Sigmoid colon (tissue), 7 donors: ENCODE measurements around the gene RAI14. TPM values are rescaled to one million over a fixed set of nuclear protein-coding genes. Genes with fewer than 3 reads are reported as not detected.

Source experiments
- DNase-seq: peaks from one replicate; pipeline ENCODE4 v3.0.0-alpha.2; 2019
- H3K27ac ChIP-seq, 4 donors: fragments of 200-600 bp; sonication (generic); one replicate each; pipeline ENCODE4 v1.5.1; 2016 to 2019; ENCODE audit warnings: mild to moderate bottlenecking in 1 of 4
- H3K27me3 ChIP-seq, 3 donors: fragments of 200-600 bp; sonication (generic); one replicate each; pipeline ENCODE4 v1.5.1; 2019; ENCODE audit warnings: mild to moderate bottlenecking in 1 of 3
- H3K36me3 ChIP-seq, 4 donors: fragments of 200-600 bp; sonication (generic); one replicate each; pipeline ENCODE4 v1.5.1; 2016 to 2019
- H3K4me1 ChIP-seq, 4 donors: fragments of 200-600 bp; sonication (generic); one replicate each; pipeline ENCODE4 v1.5.1; 2017 to 2019
- H3K4me3 ChIP-seq, 4 donors: fragments of 200-600 bp; sonication (generic); one replicate each; pipeline ENCODE4 v1.5.1; 2017 to 2019; ENCODE audit warnings: mild to moderate bottlenecking in 2 of 4, moderate library complexity in 1 of 4
- H3K9me3 ChIP-seq, 4 donors: fragments of 200-600 bp in 3 of 4; sonication (generic) in 3 of 4; one replicate each; pipeline versions ENCODE4 v1.5.1 to v1.6.1; 2013 to 2019
- CTCF ChIP-seq, 4 experiments: fragments of 450-650 bp in 3 of 4; fragments of 200-600 bp in 1 of 4; IDR thresholded peaks; one replicate each; pipeline ENCODE4 v1.5.1; 2016 to 2019; ENCODE audit warnings: antibody characterized with exemption in 4 of 4, mild to moderate bottlenecking in 3 of 4, moderate library complexity in 2 of 4
- EP300 ChIP-seq, 4 donors: sonication (generic); formaldehyde crosslinking; IDR thresholded peaks; one replicate each; pipeline ENCODE4 v1.6.1; 2017; ENCODE audit warnings: antibody characterized with exemption in 4 of 4
- POLR2A ChIP-seq, 2 donors: fragments of 450-650 bp; IDR thresholded peaks; one replicate each; pipeline ENCODE4 v1.6.1; 2016; ENCODE audit warnings: antibody characterized with exemption in 2 of 2, mild to moderate bottlenecking in 2 of 2, moderate library complexity in 2 of 2
- POLR2AphosphoS5 ChIP-seq, 4 donors: sonication (generic); formaldehyde crosslinking; IDR thresholded peaks; one replicate each; pipeline ENCODE4 v1.6.1; 2017; ENCODE audit warnings: antibody characterized with exemption in 4 of 4
- WGBS, 2 donors: extraction: QIAGEN DNeasy Blood & Tissue Kit; methylation state at CpG; one replicate each; pipeline ENCODE4 v1.1.7; 2013; 5-methylcytosine and 5-hydroxymethylcytosine counted together
- intact Hi-C: fragments of 100-400 bp; cut with DNase I; formaldehyde crosslinking; loops from one replicate; pipeline ENCODE4 v1.15.1; 2023
- polyA plus RNA-seq, 3 donors: library from polyadenylated mRNA; stranded (reverse); fragments of 200-250 nt; gene quantifications; one replicate each; pipeline ENCODE4 v1.2.3, GENCODE V29; 2013
- total RNA-seq, 4 donors: library from RNA; depleted of rRNA; stranded (reverse); fragments of >200 nt; gene quantifications; one replicate each; pipeline ENCODE4 v1.1.0, GENCODE V29; 2016
- donor health status: healthy with polysubstance abuse.
- donor health status: Bipolar disorder and iron deficiency.
- donor health status: healthy.

The RAI14 gene
- total and polyA plus RNA-seq, 7 donors, result 6.7 to 89.5 (median 23.4) TPM

- Histone ChIP-seq H3K36me3 (no peaks in the 10 kb centered on the region), H3K4me1 (no peaks in the 10 kb centered on the region), H3K27me3 (no peaks in the 10 kb centered on the region), H3K4me3 (no peak overlapping the region), H3K27ac (no peak overlapping the region), H3K9me3 (no peaks in the 10 kb centered on the region)
- WGBS, 2 donors, result 93 to 94% methylated on average over 3 of the region's 3 CpGs
- DNase-seq, result no peak
- intact Hi-C loops, result no loop called here
- no peak for TF ChIP-seq POLR2A (IDR thresholded peaks at IDR 0.05)
- no peak for TF ChIP-seq EP300 (IDR thresholded peaks at IDR 0.05)
- TF ChIP-seq POLR2AphosphoS5 (IDR thresholded peaks at IDR 0.05), result no peak
- TF ChIP-seq CTCF (IDR thresholded peaks at IDR 0.05), result no peak
These were observed 211.5 kb downstream of the RAI14 start for GRCh38 chr5:34867660-34868059.

GRCh38 chr5:34868791-34869190 lies 212.7 kb downstream of the RAI14 start:
- WGBS, 2 donors, result 97 to 99% methylated on average over 1 of the region's 1 CpG
- Histone ChIP-seq H3K27ac (no peak overlapping the region), H3K27me3 (no peaks in the 10 kb centered on the region), H3K36me3 (no peaks in the 10 kb centered on the region), H3K4me1 (no peaks in the 10 kb centered on the region), H3K9me3 (no peaks in the 10 kb centered on the region), H3K4me3 (no peak overlapping the region)
- DNase-seq, result no peak
- TF ChIP-seq CTCF (IDR thresholded peaks at IDR 0.05) (no peak), POLR2AphosphoS5 (IDR thresholded peaks at IDR 0.05) (no peak), POLR2A (IDR thresholded peaks at IDR 0.05) (no peak), EP300 (IDR thresholded peaks at IDR 0.05) (no peak)
- intact Hi-C loops, result no loop called here

- 92% methylated on average over 1 of the region's 1 CpG for WGBS, 2 donors
- no peak for TF ChIP-seq POLR2A (IDR thresholded peaks at IDR 0.05)
- no peak for TF ChIP-seq EP300 (IDR thresholded peaks at IDR 0.05)
- no peak for TF ChIP-seq CTCF (IDR thresholded peaks at IDR 0.05)
- no peak for TF ChIP-seq POLR2AphosphoS5 (IDR thresholded peaks at IDR 0.05)
- H3K4me1 ChIP-seq, result no peaks in the 10 kb centered on the region
- no peak for DNase-seq
- no peaks in the 10 kb centered on the region for H3K36me3 ChIP-seq
- intact Hi-C loops, result no loop called here
- H3K27ac ChIP-seq, result no peak overlapping the region
- H3K9me3 ChIP-seq, result no peaks in the 10 kb centered on the region
- H3K27me3 ChIP-seq, result no peaks in the 10 kb centered on the region
- no peak overlapping the region for H3K4me3 ChIP-seq
These were observed 213.1 kb downstream of the RAI14 start for GRCh38 chr5:34869256-34869655.

GRCh38 chr5:34870382-34870781 lies 214.3 kb downstream of the RAI14 start:
- Histone ChIP-seq H3K4me3 (no peak overlapping the region), H3K4me1 (no peaks in the 10 kb centered on the region), H3K9me3 (no peaks in the 10 kb centered on the region), H3K27me3 (no peaks in the 10 kb centered on the region), H3K27ac (no peak overlapping the region), H3K36me3 (no peaks in the 10 kb centered on the region)
- WGBS, 2 donors, result 96 to 98% methylated on average over 2 of the region's 2 CpGs
- no peak for TF ChIP-seq CTCF (IDR thresholded peaks at IDR 0.05)
- TF ChIP-seq POLR2A (IDR thresholded peaks at IDR 0.05), result no peak
- TF ChIP-seq EP300 (IDR thresholded peaks at IDR 0.05), result no peak
- TF ChIP-seq POLR2AphosphoS5 (IDR thresholded peaks at IDR 0.05), result no peak
- intact Hi-C loops, result no loop called here
- no peak for DNase-seq

GRCh38 chr5:34876275-34876674 lies 220.1 kb downstream of the RAI14 start:
- H3K9me3 ChIP-seq, result peaks cover 0 to 9% (median 0%) of the 10 kb centered on the region in 4 donors

More at GRCh38 chr5:34876275-34876674, 220.1 kb downstream of the RAI14 start:
- TF ChIP-seq POLR2AphosphoS5 (IDR thresholded peaks at IDR 0.05) (no peak), CTCF (IDR thresholded peaks at IDR 0.05) (no peak), EP300 (IDR thresholded peaks at IDR 0.05) (no peak), POLR2A (IDR thresholded peaks at IDR 0.05) (no peak)
- intact Hi-C loops, result no loop called here
- H3K27me3 ChIP-seq, result no peaks in the 10 kb centered on the region
- H3K27ac ChIP-seq, result no peak overlapping the region
- DNase-seq, result no peak
- no peak overlapping the region for H3K4me3 ChIP-seq
- no peaks in the 10 kb centered on the region for H3K36me3 ChIP-seq
- no peaks in the 10 kb centered on the region for H3K4me1 ChIP-seq
